ENCODE results near the gene ARID1B. TPM values are rescaled to one million over a fixed set of nuclear protein-coding genes. Genes with fewer than 3 reads are reported as not detected.

Gene ARID1B
- total and polyA plus RNA-seq, 10 of the 15 experiments (the other 5 are each of a cell fraction or from before 2014, with no cell fraction given) = 24.7 to 133 (median 54.6) TPM

DNA sequence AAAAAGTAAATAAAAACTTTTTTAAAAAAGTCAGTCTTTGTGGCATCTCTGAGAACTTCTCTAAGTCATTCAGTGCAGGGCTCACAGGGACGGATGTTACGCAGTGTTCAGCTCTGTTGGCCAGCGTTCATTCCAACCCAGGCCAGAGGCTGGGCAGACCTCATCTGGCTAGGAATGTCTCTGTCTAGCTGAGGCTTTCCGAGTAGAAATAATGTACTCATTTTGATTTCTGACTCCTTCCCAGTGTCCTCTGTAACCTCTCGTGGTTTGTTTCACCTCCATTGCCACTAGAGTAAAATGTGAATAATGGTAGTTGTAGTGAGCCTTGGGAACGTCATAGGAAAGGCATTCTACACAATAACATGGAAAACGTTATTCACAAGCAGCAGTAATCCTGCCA lies 411.0 kb downstream of the ARID1B start:
- ChIA-PET RAD21 (ENCODE audit: unreplicated experiment) (no interaction called here), CTCF (no interaction called here), POLR2A (interaction anchor here (0.6 kb wide), 1 partner anchor 136 kb away, joined by 4 read pairs; no protein-coding TSS in a partner anchor), SMC1A (ENCODE audit: uncharacterized antibody, unreplicated experiment) (no interaction called here)
- 93% methylated on average over 7 of the region's 7 CpGs for WGBS (ENCODE audit: insufficient coverage, insufficient replicate concordance, low lambda C conversion rate, missing lambda C conversion rate)
- no TSS peak for BruUV-seq (replicated peaks)
- no peaks in the 10 kb centered on the region for H3K4me1 ChIP-seq (ENCODE audit: control insufficient read depth, insufficient read depth, low read length)
- H3K4me2 ChIP-seq (ENCODE audit: control insufficient read depth, insufficient read depth) = no peak overlapping the region
- no peaks in the 10 kb centered on the region for H3K79me2 ChIP-seq (ENCODE audit: control insufficient read depth, insufficient read depth, low read length)
- H4K20me1 ChIP-seq (ENCODE audit: control insufficient read depth, insufficient read depth) = no peaks in the 10 kb centered on the region
- in situ Hi-C loops (cut with MboI) (no loop called here), intact Hi-C loops (cut with micrococcal nuclease; ENCODE audit: unreplicated experiment) (loop anchor here (5.0 to 10.0 kb wide), 2 partner anchors 153 to 626 kb away; no protein-coding TSS in a partner anchor)
- no peaks in the 10 kb centered on the region for H3K27me3 ChIP-seq (replicated peaks in 1 of 2; ENCODE audit: control insufficient read depth in 2 of 2, insufficient read depth in 2 of 2, low read length in 1 of 2)
- H3K36me3 ChIP-seq (ENCODE audit: control insufficient read depth in 2 of 2, insufficient read depth in 2 of 2, low read length in 1 of 2) = peaks cover 21 to 51% of the 10 kb centered on the region in 2 experiments
- H3K4me3 ChIP-seq = no peak overlapping the region
- H3K9ac ChIP-seq (ENCODE audit: control insufficient read depth, insufficient read depth, low read length) = no peak overlapping the region
- FAIRE-seq (peak; percentile 13), ATAC-seq (no peak), DNase-seq (ENCODE audit: low read depth, low spot score) (no peak)
- no peaks in the 10 kb centered on the region for H3K9me3 ChIP-seq (replicated peaks; ENCODE audit: control insufficient read depth, insufficient read depth, low read length)
- TF ChIP-seq WRNIP1 (IDR thresholded peaks at IDR 0.05; ENCODE audit: borderline replicate concordance, low read depth, low read length) = no peak
- TF ChIP-seq RFX5 (IDR thresholded peaks at IDR 0.05; ENCODE audit: low read depth, low read length) = no peak
- TF ChIP-seq, protein P1, sequence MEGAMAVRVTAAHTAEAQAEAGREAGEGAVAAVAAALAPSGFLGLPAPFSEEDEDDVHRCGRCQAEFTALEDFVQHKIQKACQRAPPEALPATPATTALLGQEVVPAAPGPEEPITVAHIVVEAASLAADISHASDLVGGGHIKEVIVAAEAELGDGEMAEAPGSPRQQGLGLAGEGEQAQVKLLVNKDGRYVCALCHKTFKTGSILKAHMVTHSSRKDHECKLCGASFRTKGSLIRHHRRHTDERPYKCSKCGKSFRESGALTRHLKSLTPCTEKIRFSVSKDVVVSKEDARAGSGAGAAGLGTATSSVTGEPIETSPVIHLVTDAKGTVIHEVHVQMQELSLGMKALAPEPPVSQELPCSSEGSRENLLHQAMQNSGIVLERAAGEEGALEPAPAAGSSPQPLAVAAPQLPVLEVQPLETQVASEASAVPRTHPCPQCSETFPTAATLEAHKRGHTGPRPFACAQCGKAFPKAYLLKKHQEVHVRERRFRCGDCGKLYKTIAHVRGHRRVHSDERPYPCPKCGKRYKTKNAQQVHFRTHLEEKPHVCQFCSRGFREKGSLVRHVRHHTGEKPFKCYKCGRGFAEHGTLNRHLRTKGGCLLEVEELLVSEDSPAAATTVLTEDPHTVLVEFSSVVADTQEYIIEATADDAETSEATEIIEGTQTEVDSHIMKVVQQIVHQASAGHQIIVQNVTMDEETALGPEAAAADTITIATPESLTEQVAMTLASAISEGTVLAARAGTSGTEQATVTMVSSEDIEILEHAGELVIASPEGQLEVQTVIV (IDR thresholded peaks at IDR 0.05; ENCODE audit: borderline replicate concordance, partially characterized antibody) = no peak
- no peak for TF ChIP-seq YY1 (IDR thresholded peaks at IDR 0.05; ENCODE audit: low read depth, low read length)
- TF ChIP-seq ESRRA (IDR thresholded peaks at IDR 0.05; ENCODE audit: low read length) = no peak
- TF ChIP-seq NFYA (IDR thresholded peaks at IDR 0.05; ENCODE audit: borderline replicate concordance, low read depth, low read length) = no peak
- TF ChIP-seq CBFB (IDR thresholded peaks at IDR 0.05; ENCODE audit: low read depth) = no peak
- TF ChIP-seq, protein P2, sequence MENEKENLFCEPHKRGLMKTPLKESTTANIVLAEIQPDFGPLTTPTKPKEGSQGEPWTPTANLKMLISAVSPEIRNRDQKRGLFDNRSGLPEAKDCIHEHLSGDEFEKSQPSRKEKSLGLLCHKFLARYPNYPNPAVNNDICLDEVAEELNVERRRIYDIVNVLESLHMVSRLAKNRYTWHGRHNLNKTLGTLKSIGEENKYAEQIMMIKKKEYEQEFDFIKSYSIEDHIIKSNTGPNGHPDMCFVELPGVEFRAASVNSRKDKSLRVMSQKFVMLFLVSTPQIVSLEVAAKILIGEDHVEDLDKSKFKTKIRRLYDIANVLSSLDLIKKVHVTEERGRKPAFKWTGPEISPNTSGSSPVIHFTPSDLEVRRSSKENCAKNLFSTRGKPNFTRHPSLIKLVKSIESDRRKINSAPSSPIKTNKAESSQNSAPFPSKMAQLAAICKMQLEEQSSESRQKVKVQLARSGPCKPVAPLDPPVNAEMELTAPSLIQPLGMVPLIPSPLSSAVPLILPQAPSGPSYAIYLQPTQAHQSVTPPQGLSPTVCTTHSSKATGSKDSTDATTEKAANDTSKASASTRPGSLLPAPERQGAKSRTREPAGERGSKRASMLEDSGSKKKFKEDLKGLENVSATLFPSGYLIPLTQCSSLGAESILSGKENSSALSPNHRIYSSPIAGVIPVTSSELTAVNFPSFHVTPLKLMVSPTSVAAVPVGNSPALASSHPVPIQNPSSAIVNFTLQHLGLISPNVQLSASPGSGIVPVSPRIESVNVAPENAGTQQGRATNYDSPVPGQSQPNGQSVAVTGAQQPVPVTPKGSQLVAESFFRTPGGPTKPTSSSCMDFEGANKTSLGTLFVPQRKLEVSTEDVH (IDR thresholded peaks at IDR 0.05; ENCODE audit: low read depth, partially characterized antibody) = no peak
- TF ChIP-seq BRCA1 (IDR thresholded peaks at IDR 0.05; ENCODE audit: low read depth, low read length) = no peak
- no peak for TF ChIP-seq NBN (IDR thresholded peaks at IDR 0.05)
- H3K27ac ChIP-seq (ENCODE audit: control insufficient read depth, insufficient read depth) = no peak overlapping the region
- no peak overlapping the region for H2AFZ ChIP-seq (ENCODE audit: control insufficient read depth, low read depth, low read length)

Measured in GM12878 (cell line).